Rectal smooth muscle tissue (tissue), 1 donor: ENCODE measurements around the gene SAA2.
"Not testable (repeated sequence)": the region's sequence is repeated elsewhere in the genome, so short reads cannot be mapped to it uniquely, and the experiment has no call there.

Experiments
- H3K27ac ChIP-seq: one replicate; pipeline ENCODE4 v1.7.0; 2013; ENCODE audit warnings: low read depth, low read length, inconsistent platforms
- H3K27me3 ChIP-seq: one replicate; pipeline ENCODE4 v1.7.0; 2013; ENCODE audit warnings: low read length; ENCODE audit not compliant: control insufficient read depth, insufficient read depth
- H3K36me3 ChIP-seq: one replicate; pipeline ENCODE4 v1.7.0; 2013; ENCODE audit warnings: low read length; ENCODE audit not compliant: control insufficient read depth, insufficient read depth
- H3K4me1 ChIP-seq: one replicate; pipeline ENCODE4 v1.7.0; 2013; ENCODE audit warnings: low read length; ENCODE audit not compliant: control insufficient read depth, insufficient read depth
- H3K4me3 ChIP-seq: one replicate; pipeline ENCODE4 v1.7.0; 2013; ENCODE audit warnings: low read length
- H3K9ac ChIP-seq: one replicate; pipeline ENCODE4 v1.7.0; 2013; ENCODE audit warnings: low read length

Gene SAA2

GRCh38 chr11:18209058-18209457 is 39.4 kb downstream of the SAA2 start:
- Histone ChIP-seq H3K4me3 (no peak overlapping the region), H3K4me1 (no peaks in the 10 kb centered on the region), H3K27ac (no peak overlapping the region), H3K36me3 (no peaks in the 10 kb centered on the region), H3K27me3 (peaks cover 3% of the 10 kb centered on the region), H3K9ac (no peak overlapping the region)

GRCh38 chr11:18204771-18205170 is 43.7 kb downstream of the SAA2 start:
- H3K27me3 ChIP-seq: peaks cover 3% of the 10 kb centered on the region
- no peak overlapping the region for H3K27ac ChIP-seq
- H3K9ac ChIP-seq: no peak overlapping the region

GRCh38 chr11:18204220-18204619 is 44.2 kb downstream of the SAA2 start:
- Histone ChIP-seq H3K4me3 (no peak overlapping the region), H3K9ac (no peak overlapping the region), H3K36me3 (no peaks in the 10 kb centered on the region), H3K27me3 (peaks cover 3% of the 10 kb centered on the region), H3K27ac (no peak overlapping the region), H3K4me1 (no peaks in the 10 kb centered on the region)

More at GRCh38 chr11:18204771-18205170, 43.7 kb downstream of the SAA2 start:
- Histone ChIP-seq H3K36me3 (no peaks in the 10 kb centered on the region), H3K4me1 (no peaks in the 10 kb centered on the region), H3K4me3 (no peak overlapping the region)

- Histone ChIP-seq H3K36me3 (no peaks in the 10 kb centered on the region), H3K4me1 (no peaks in the 10 kb centered on the region), H3K9ac (no peak overlapping the region), H3K27ac (no peak overlapping the region), H3K4me3 (no peak overlapping the region), H3K27me3 (peaks cover 3% of the 10 kb centered on the region)
Observed at GRCh38 chr11:18203723-18204122, 44.7 kb downstream of the SAA2 start.

GRCh38 chr11:18197738-18198137 is 50.7 kb downstream of the SAA2 start:
- not testable (repeated sequence) for H3K36me3 ChIP-seq, H3K4me1 ChIP-seq, H3K9ac ChIP-seq, H3K4me3 ChIP-seq, H3K27ac ChIP-seq, H3K27me3 ChIP-seq

GRCh38 chr11:18196532-18196931 is 51.9 kb downstream of the SAA2 start:
- no peak overlapping the region for H3K4me3 ChIP-seq
- H3K4me1 ChIP-seq: no peaks in the 10 kb centered on the region
- H3K27me3 ChIP-seq: no peaks in the 10 kb centered on the region

More at GRCh38 chr11:18196532-18196931, 51.9 kb downstream of the SAA2 start:
- no peaks in the 10 kb centered on the region for H3K36me3 ChIP-seq
- no peak overlapping the region for H3K27ac ChIP-seq
- H3K9ac ChIP-seq: no peak overlapping the region
